Right cardiac atrium (tissue), 5 donors: Measurements from ENCODE around the gene IQCF5. TPM values are rescaled to one million over a fixed set of nuclear protein-coding genes. Genes with fewer than 3 reads are reported as not detected.
"Not testable (repeated sequence)": the region's sequence is repeated elsewhere in the genome, so short reads cannot be mapped to it uniquely, and the experiment has no call there.

Experiments used
- ATAC-seq, 2 donors: fragments of 200-7000 bp; cut with Tn5 transposase; one replicate each; pipeline versions ENCODE4 v1.8.0 to v1.9.1; 2020; ENCODE audit warnings: moderate library complexity in 2 of 2, mild to moderate bottlenecking in 1 of 2
- DNase-seq, 3 donors: peaks; one replicate each; pipeline ENCODE4 v3.0.0-alpha.2; 2020
- H3K27ac ChIP-seq: one replicate; pipeline ENCODE4 v1.5.1; 2013; ENCODE audit warnings: mild to moderate bottlenecking, low read length, control low read depth, moderate library complexity
- H3K27me3 ChIP-seq: one replicate; pipeline ENCODE4 v1.6.1; 2013; ENCODE audit not compliant: control insufficient read depth, insufficient read depth
- H3K4me1 ChIP-seq: one replicate; pipeline ENCODE4 v1.6.1; 2013; ENCODE audit warnings: low read length; ENCODE audit not compliant: control insufficient read depth, insufficient read depth
- H3K4me3 ChIP-seq: one replicate; pipeline ENCODE4 v1.5.1; 2013; ENCODE audit warnings: low read length, control low read depth
- H3K9me3 ChIP-seq: one replicate; pipeline ENCODE4 v1.6.1; 2013; ENCODE audit warnings: low read length; ENCODE audit not compliant: control insufficient read depth
- WGBS: extraction: QIAGEN DNeasy Blood & Tissue Kit; methylation state at CpG from one replicate; pipeline ENCODE4 v1.1.7; 2013; 5-methylcytosine and 5-hydroxymethylcytosine counted together
- intact Hi-C, 4 donors: fragments of 100-400 bp; cut with DNase I; formaldehyde crosslinking; loops; one replicate each; pipeline versions ENCODE4 v1.11.0 to v1.14.0; 2022 to 2023
- long read RNA-seq, 4 donors: library from polyadenylated mRNA; unstranded; transcript quantifications; one replicate each; pipeline ENCODE4 v2.0.0, GENCODE V29; 2020 to 2021
- polyA plus RNA-seq: library from polyadenylated mRNA; stranded (reverse); fragments of 200-250 nt; gene quantifications from one replicate; pipeline ENCODE4 v1.2.3, GENCODE V29; 2013
- total RNA-seq, 4 donors: library from RNA; stranded (reverse); fragmentation: NEBNext Ultra II Directional; extraction: Animal tissue kit (Norgen Biotek cat#: 25700); gene quantifications; one replicate each; pipeline ENCODE4 v1.2.1, GENCODE V29; 2021
- donor health status: healthy with polysubstance abuse.
- donor health status: DM: no; HTN: yes; CAD: no.
- donor health status: DM: no; HTN: no; CAD: no.
- donor health status: DM: no; HTN: yes; CAD: no; lungs with severe emphysema.
- donor health status: DM: yes; HTN: yes; CAD: no.

The IQCF5 gene
- total RNA-seq (not detected), polyA plus RNA-seq (not detected)
- long read RNA-seq, donor 1: 0 reads
- long read RNA-seq, donor 2: 0 reads
- long read RNA-seq, donor 3: 0 reads
- long read RNA-seq, donor 4: 0 reads

DNA sequence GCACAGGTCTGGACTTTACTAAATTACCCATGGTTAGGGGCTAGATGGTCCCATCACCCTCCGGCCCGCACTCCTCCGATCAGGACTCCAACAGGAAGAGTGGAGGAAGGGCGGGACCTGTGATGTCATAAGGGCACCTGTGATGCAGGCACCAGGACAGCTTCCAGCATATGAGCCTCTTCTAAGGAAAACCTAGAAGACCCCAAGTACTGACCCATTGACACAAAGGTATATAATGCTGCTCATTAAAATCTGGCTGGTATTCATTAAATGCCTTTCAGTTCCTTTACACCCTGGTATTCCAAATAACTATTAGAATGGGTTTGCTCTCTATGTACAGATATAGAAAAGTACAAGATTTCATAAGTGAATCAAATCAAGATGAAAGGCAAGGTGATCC is at the start of gene IQCF5:
Gene IQCF5, minus strand, starts transcription at position 101 of the 400 bp plus-strand sequence. Its CDS starts 70 bp downstream, at position 31.
- Histone ChIP-seq H3K27ac (no peak within 1 kb of the TSS), H3K27me3 (no peaks in the 10 kb centered on the region), H3K4me3 (no peak within 1 kb of the TSS), H3K4me1 (no peaks in the 10 kb centered on the region), H3K9me3 (no peaks in the 10 kb centered on the region)
- ATAC-seq (no peak), DNase-seq (no peak)
- intact Hi-C loops: no loop called here
- 78% methylated on average over 4 of the region's 4 CpGs for WGBS

DNA sequence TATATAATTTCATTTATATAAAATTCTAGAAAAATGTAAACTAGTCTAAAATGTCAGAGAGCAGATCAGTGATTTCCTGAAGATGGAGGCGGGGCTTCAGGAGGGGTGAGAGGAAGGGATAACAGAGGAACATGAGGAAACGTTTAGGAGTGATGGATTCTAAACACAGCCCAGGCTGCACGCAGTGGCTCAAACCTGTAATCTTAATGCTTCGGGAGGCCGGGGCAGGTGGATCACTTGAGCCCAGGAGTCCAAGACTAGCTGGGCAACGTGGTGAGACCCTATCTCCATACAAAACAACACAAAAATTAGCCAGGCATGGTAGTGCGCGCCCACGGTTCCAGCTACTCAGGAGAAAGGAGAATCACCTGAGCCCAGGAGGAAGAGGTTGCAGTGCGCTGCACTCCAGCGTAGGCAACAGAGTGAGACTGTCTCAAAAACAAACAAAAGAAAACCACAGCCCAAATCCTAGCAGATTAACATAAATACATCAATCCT is 45.7 kb upstream of the IQCF5 start:
- WGBS: 83% methylated on average over 11 of the region's 11 CpGs
- intact Hi-C loops: no loop called here
- H3K27me3 ChIP-seq: no peaks in the 10 kb centered on the region
- H3K4me1 ChIP-seq: no peaks in the 10 kb centered on the region
- no peak overlapping the region for H3K27ac ChIP-seq
- H3K9me3 ChIP-seq: no peaks in the 10 kb centered on the region
- H3K4me3 ChIP-seq: no peak overlapping the region
- DNase-seq (no peak), ATAC-seq (no peak)

- Histone ChIP-seq H3K4me3 (no peak overlapping the region), H3K27me3 (no peaks in the 10 kb centered on the region), H3K27ac (no peak overlapping the region), H3K4me1 (no peaks in the 10 kb centered on the region), H3K9me3 (no peaks in the 10 kb centered on the region)
- intact Hi-C loops: no loop called here
- no peak for DNase-seq
- no peak for ATAC-seq
- 51% methylated on average over 5 of the region's 5 CpGs for WGBS
These were observed 41.0 kb upstream of the IQCF5 start for GRCh38 chr3:51916418-51916817.

DNA sequence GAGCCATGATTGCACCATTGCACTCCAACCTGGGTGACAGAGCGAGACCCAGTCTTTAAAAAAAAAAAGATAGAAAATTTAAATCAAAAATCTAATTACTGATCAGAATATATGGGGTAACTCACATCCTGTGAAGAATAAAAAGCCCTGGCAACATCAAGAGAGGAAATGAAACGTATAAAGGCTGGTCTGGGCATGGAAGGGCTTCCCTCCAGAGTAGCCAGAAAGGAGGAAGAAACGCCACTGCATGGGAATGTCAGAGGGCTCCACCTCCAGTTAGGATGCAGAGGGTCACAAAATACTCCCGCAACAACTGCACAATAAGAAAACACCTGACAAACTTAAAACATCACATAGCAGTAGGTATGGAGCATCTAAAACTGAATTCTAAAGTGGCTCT is 32.6 kb upstream of the IQCF5 start:
- intact Hi-C loops: no loop called here
- H3K4me1 ChIP-seq: no peaks in the 10 kb centered on the region
- 75% methylated on average over 4 of the region's 4 CpGs for WGBS

DNA sequence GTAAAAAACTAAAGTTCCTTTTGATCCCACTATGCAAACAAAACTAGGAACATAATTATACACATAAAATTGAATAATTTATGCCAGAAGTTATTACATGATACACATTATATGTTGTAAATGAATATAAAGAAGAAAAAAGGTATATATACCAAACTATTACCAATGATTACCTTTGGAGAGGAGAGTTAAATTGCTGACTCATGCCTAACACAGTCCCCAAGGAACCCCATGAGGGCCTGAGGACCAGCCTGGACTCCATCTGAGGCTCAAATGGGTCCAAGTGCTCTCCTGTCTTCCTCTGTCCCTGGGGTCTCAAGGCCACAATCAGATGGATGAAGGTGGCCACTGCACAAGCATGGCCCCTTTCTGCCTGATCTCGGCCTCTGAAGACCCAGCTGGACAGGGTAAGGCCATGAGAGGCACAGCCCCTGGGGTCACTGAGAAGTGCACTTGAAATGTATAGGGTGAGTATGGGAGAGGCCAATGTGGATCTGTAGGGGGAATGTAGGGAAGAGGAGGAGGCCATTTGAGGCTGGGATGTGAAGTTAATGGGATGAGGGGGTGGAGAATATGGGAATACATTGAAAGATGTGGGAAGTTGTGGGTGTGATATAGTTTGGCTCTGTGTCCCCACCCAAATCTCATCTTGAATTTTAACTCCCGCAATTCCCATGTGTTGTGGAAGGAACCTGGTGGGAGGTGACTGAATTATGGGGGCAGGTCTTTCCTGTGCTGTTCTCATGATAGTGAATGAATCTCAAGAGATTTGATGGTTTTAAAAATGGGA is 28.8 kb upstream of the IQCF5 start:
- no peaks in the 10 kb centered on the region for H3K27me3 ChIP-seq
- DNase-seq (no peak), ATAC-seq (no peak)
- 85% methylated on average over 2 of the region's 2 CpGs for WGBS
- intact Hi-C loops: no loop called here
- H3K4me1 ChIP-seq: no peaks in the 10 kb centered on the region
- no peaks in the 10 kb centered on the region for H3K9me3 ChIP-seq
- no peak overlapping the region for H3K4me3 ChIP-seq
- no peak overlapping the region for H3K27ac ChIP-seq

More for the DNA sequence above, 32.6 kb upstream of the IQCF5 start:
- DNase-seq: no peak
- Histone ChIP-seq H3K27ac (no peak overlapping the region), H3K4me3 (no peak overlapping the region), H3K9me3 (no peaks in the 10 kb centered on the region), H3K27me3 (no peaks in the 10 kb centered on the region)
- no peak for ATAC-seq

GRCh38 chr3:51902361-51902760 is 27.0 kb upstream of the IQCF5 start:
- intact Hi-C loops, DNase-seq, H3K4me1 ChIP-seq, H3K27me3 ChIP-seq, H3K4me3 ChIP-seq, H3K27ac ChIP-seq, H3K9me3 ChIP-seq, ATAC-seq: not testable (repeated sequence)
- 78% methylated on average over 6 of the region's 7 CpGs for WGBS

DNA sequence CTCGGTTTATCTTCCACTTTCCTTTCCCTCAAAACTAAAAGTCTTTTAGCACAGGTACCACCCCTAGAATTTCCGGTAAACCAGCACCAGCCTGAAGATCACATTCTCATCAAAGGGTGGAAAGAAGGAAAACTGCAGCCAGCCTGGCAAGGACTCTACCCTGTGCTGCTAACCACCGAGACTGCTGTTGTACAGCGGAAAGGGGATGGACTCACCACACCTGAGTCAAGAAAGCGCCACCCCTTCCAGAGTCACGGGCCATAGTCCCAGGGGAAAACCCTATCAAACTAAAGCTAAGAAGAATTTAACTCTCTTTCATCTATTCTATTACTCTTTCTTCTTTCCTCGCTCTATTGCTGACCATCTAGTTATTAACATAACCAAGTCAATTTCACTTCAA is 24.6 kb upstream of the IQCF5 start:
- H3K4me1 ChIP-seq, H3K4me3 ChIP-seq, DNase-seq, H3K9me3 ChIP-seq, H3K27me3 ChIP-seq, H3K27ac ChIP-seq, intact Hi-C loops, ATAC-seq: not testable (repeated sequence)
- 74% methylated on average over 7 of the region's 7 CpGs for WGBS

- Histone ChIP-seq H3K9me3 (no peaks in the 10 kb centered on the region), H3K4me1 (no peaks in the 10 kb centered on the region), H3K4me3 (no peak overlapping the region), H3K27ac (no peak overlapping the region), H3K27me3 (no peaks in the 10 kb centered on the region)
- WGBS: 87% methylated on average over 15 of the region's 15 CpGs
- ATAC-seq (no peak), DNase-seq (no peak)
- intact Hi-C loops: no loop called here
These were observed 22.0 kb upstream of the IQCF5 start for GRCh38 chr3:51897391-51897790.

GRCh38 chr3:51896607-51897305 is 21.4 kb upstream of the IQCF5 start:
- H3K27me3 ChIP-seq: no peaks in the 10 kb centered on the region
- no peaks in the 10 kb centered on the region for H3K9me3 ChIP-seq
- DNase-seq: no peak
- no peak overlapping the region for H3K4me3 ChIP-seq
- intact Hi-C loops: no loop called here
- no peak overlapping the region for H3K27ac ChIP-seq
- no peak for ATAC-seq
- 91% methylated on average over 10 of the region's 10 CpGs for WGBS
- no peaks in the 10 kb centered on the region for H3K4me1 ChIP-seq

- no peak overlapping the region for H3K4me3 ChIP-seq
These were observed 19.5 kb upstream of the IQCF5 start for GRCh38 chr3:51894939-51895338.

DNA sequence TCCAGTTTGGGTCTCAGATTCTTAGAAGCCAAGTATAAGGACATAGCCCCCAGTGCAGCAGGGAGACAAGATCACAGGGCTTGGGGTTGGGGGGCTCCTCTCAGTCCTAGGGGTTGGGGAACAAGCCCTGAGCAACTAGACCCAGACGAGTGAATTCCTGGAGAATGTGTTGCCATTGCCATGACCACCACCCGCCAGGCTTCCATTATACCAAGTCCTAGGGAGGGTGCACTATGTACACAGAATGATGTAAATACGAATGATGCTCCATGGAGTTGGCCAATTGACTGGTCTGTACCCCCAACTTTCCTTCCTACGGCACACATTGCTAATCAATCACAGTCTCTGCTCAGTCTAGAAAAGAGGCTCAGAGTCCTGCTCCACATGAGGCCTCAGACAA is 19.0 kb upstream of the IQCF5 start:
- DNase-seq (no peak), ATAC-seq (no peak)
- H3K27me3 ChIP-seq: no peaks in the 10 kb centered on the region
- no peak overlapping the region for H3K27ac ChIP-seq
- WGBS: 72% methylated on average over 4 of the region's 4 CpGs
- no peaks in the 10 kb centered on the region for H3K4me1 ChIP-seq
- H3K9me3 ChIP-seq: no peaks in the 10 kb centered on the region
- intact Hi-C loops: no loop called here
- H3K4me3 ChIP-seq: no peak overlapping the region

More at GRCh38 chr3:51894939-51895338, 19.5 kb upstream of the IQCF5 start:
- H3K4me1 ChIP-seq: no peaks in the 10 kb centered on the region
- no peaks in the 10 kb centered on the region for H3K9me3 ChIP-seq
- WGBS: 95% methylated on average over 16 of the region's 16 CpGs
- intact Hi-C loops: no loop called here
- H3K27ac ChIP-seq: no peak overlapping the region
- DNase-seq (no peak), ATAC-seq (no peak)
- H3K27me3 ChIP-seq: no peaks in the 10 kb centered on the region
